A549 treated with Hydrocortisone at 1 μM for 4 hours (cell line): ENCODE results near the gene PRAMEF14. TPM values are rescaled to one million over a fixed set of nuclear protein-coding genes. Genes with fewer than 3 reads are reported as not detected.

Experiments used
- total RNA-seq: library from RNA; stranded (reverse); fragments of 200-300 nt; extraction: Qiagen RNA extraction; gene quantifications from 5 replicates; pipeline ENCODE4 v1.2.3, GENCODE V29; 2022

PRAMEF14 gene, protein sequence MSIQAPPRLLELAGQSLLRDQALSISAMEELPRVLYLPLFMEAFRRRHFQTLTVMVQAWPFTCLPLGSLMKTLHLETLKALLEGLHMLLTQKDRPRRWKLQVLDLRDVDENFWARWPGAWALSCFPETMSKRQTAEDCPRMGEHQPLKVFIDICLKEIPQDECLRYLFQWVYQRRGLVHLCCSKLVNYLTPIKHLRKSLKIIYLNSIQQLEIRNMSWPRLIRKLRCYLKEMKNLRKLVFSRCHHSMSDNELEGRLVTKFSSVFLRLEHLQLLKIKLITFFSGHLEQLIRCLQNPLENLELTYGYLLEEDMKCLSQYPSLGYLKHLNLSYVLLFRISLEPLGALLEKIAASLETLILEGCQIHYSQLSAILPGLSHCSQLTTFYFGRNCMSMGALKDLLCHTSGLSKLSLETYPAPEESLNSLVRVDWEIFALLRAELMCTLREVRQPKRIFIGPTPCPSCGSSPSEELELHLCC
- not detected in 5 replicates for total RNA-seq

DNA sequence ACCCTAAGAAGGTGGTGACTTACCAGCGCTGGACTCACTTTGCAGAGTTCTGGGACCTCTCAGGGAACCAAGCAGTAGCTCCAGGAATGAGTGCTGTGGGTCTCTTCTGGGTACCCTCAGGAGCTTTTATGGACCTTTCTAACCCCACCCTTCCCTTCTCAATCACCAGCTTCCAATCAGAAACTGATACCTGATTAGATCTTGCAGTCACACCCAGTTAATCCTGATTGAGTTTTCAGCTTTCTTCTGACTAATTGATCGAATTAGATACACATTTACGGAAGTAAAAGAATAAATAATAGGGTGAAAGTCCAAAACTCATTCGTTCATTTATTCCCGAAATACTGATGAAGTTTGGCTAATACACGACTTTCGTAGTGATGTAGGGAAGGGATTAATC lies at the start of gene PRAMEF14:
Gene PRAMEF14, minus strand, starts transcription at position 101 of the 400 bp plus-strand sequence. CDS start 1,820 bp downstream, outside the sequence.

DNA sequence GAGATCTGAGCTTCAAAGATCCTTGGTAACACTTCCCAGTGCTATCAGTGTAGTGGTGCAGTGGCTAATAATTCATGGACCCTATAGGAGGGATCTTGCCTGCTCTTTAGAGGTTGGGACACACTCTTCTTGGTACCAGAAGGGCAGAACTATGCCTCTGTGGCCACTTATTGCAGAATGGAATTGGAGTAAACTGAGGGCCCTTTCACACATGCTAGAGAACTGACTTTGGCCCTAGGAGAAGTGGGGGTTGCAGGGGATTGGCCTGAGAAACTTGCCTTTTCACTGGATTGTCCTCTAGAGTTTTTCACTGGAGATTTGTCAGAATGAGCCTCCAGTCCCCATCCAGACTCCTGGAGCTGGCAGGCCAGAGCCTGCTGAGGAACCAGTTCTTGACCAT lies 42.4 kb upstream of the PRAMEF14 start, which contains the start of gene PRAMEF17:
Gene PRAMEF17, plus strand, starts transcription at position 301 of the 400 bp plus-strand sequence. Its CDS starts 26 bp downstream, at position 327.

DNA sequence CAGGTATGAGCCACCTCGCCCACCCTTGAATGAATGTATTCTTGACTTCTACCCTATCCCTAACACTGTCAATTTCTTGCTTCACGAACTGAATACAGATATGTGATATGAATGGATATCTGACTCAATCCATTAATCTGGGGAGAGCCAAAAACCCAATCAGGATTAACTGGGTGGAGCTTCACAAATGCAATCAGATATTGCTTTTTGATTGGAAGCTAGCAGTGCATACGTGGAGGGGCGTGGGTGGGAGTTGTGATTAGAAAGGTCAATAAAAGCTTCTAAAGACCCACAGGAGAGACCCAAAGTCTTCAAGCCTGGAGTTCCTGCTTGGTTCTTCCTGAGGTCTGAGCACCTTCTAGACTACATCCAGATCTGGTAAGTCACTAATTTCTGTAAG lies 31.7 kb downstream of the PRAMEF14 start, which contains the start of gene PRAMEF15:
Gene PRAMEF15, plus strand, starts transcription at position 301 of the 400 bp plus-strand sequence. CDS start 2,827 bp downstream, outside the sequence.

DNA sequence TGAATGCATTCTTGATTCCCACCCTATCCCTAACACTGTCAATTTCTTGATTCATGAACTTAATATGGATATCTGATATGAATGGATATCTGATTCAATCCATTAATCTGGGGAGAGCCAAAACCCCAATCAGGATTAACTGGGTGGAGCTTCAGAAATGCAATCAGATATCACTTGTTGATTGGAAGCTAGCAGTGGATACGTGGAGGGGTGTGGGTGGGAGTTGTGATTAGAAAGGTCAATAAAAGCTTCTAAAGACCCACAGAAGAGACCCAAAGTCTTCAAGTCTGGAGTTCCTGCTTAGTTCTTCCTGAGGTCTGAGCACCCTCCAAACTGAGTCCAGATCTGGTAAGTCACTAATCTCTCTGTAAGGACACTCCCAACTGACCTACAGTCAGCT lies 43.7 kb downstream of the PRAMEF14 start, which contains the start of gene PRAMEF33:
Gene PRAMEF33, plus strand, starts transcription at position 301 of the 400 bp plus-strand sequence. CDS start 2,416 bp downstream, outside the sequence.

Other genes starting within 250 kb of the PRAMEF14 start
- gene HNRNPCL2, start 230.3 kb downstream of the PRAMEF14 start, total RNA-seq = not detected in 5 replicates
- gene PRAMEF26, start 191.1 kb downstream of the PRAMEF14 start, total RNA-seq = not detected in 5 replicates
- not detected in 5 replicates for gene HNRNPCL4, start 181.5 kb downstream of the PRAMEF14 start, total RNA-seq
- not detected in 5 replicates for gene PRAMEF9, start 175.3 kb downstream of the PRAMEF14 start, total RNA-seq
- gene PRAMEF13, start 145.7 kb downstream of the PRAMEF14 start, total RNA-seq = 0.06 TPM in 1 of 5 replicates, not detected in the others
- gene PRAMEF18, start 121.0 kb downstream of the PRAMEF14 start, total RNA-seq = not detected in 5 replicates
- gene PRAMEF5, start 92.9 kb downstream of the PRAMEF14 start, total RNA-seq = not detected in 5 replicates
- not detected in 5 replicates for gene PRAMEF8, start 62.0 kb downstream of the PRAMEF14 start, total RNA-seq
- gene PRAMEF33, start 43.6 kb downstream of the PRAMEF14 start, total RNA-seq = not detected in 5 replicates
- gene PRAMEF15, start 31.6 kb downstream of the PRAMEF14 start, total RNA-seq = not detected in 5 replicates
- gene PRAMEF19, start 24.8 kb upstream of the PRAMEF14 start, total RNA-seq = not detected in 5 replicates
- not detected in 5 replicates for gene PRAMEF17, start 42.5 kb upstream of the PRAMEF14 start, total RNA-seq
- not detected in 5 replicates for gene PRAMEF20, start 63.3 kb upstream of the PRAMEF14 start, total RNA-seq
- gene LRRC38, start 166.9 kb upstream of the PRAMEF14 start, total RNA-seq = 0.05 to 0.08 TPM in 2 of 5 replicates, not detected in the others
- gene PDPN, start 236.7 kb upstream of the PRAMEF14 start, total RNA-seq = not detected in 5 replicates